ENCODE measurements around the gene C3orf62.

Gene C3orf62

GRCh38 chr3:49276475-49277382 is at the start of gene C3orf62:
Gene C3orf62 (minus strand): TSS chr3:49277232. CDS start chr3:49276872, 360 bp downstream.
- DNase-seq (ENCODE audit: low read depth, low spot score) = peak; percentile 75

GRCh38 chr3:49324768-49325167 is 47.7 kb upstream of the C3orf62 start:
- DNase-seq (ENCODE audit: low read depth, low spot score) = no peak

GRCh38 chr3:49316696-49317457 is 39.8 kb upstream of the C3orf62 start:
- no peak for DNase-seq (ENCODE audit: low read depth, low spot score)

- no peak for DNase-seq (ENCODE audit: low read depth, low spot score)
Observed at GRCh38 chr3:49313896-49314688, 37.1 kb upstream of the C3orf62 start.

- DNase-seq (ENCODE audit: low read depth, low spot score) = no peak
Observed at GRCh38 chr3:49311283-49311682, 34.3 kb upstream of the C3orf62 start.

- DNase-seq (ENCODE audit: low read depth, low spot score) = no peak
Observed at GRCh38 chr3:49310677-49311076, 33.6 kb upstream of the C3orf62 start.

GRCh38 chr3:49305608-49306007 is 28.6 kb upstream of the C3orf62 start:
- no peak for DNase-seq (ENCODE audit: low read depth, low spot score)

GRCh38 chr3:49302613-49303012 is 25.6 kb upstream of the C3orf62 start:
- no peak for DNase-seq (ENCODE audit: low read depth, low spot score)

- DNase-seq (ENCODE audit: low read depth, low spot score) = no peak
Observed at GRCh38 chr3:49300595-49300994, 23.6 kb upstream of the C3orf62 start.

- no peak for DNase-seq (ENCODE audit: low read depth, low spot score)
Observed at GRCh38 chr3:49298511-49298910, 21.5 kb upstream of the C3orf62 start.

- no peak for DNase-seq (ENCODE audit: low read depth, low spot score)
Observed at GRCh38 chr3:49296781-49297411, 19.9 kb upstream of the C3orf62 start.

- DNase-seq (ENCODE audit: low read depth, low spot score) = peak; percentile 26
Observed at GRCh38 chr3:49295489-49296058, 18.5 kb upstream of the C3orf62 start.

- DNase-seq (ENCODE audit: low read depth, low spot score) = no peak
Observed at GRCh38 chr3:49294343-49294742, 17.3 kb upstream of the C3orf62 start.

- DNase-seq (ENCODE audit: low read depth, low spot score) = no peak
Observed at GRCh38 chr3:49283997-49284396, 7.0 kb upstream of the C3orf62 start.

GRCh38 chr3:49279376-49279775 is 2.3 kb upstream of the C3orf62 start:
- no peak for DNase-seq (ENCODE audit: low read depth, low spot score)

GRCh38 chr3:49278548-49278947 is 1.5 kb upstream of the C3orf62 start:
- no peak for DNase-seq (ENCODE audit: low read depth, low spot score)

- no peak for DNase-seq (ENCODE audit: low read depth, low spot score)
Observed at GRCh38 chr3:49277383-49277775, 347 bp upstream of the C3orf62 start.

GRCh38 chr3:49273825-49274532 is 3.1 kb downstream of the C3orf62 start:
- no peak for DNase-seq (ENCODE audit: low read depth, low spot score)

GRCh38 chr3:49271047-49271446 is 6.0 kb downstream of the C3orf62 start:
- no peak for DNase-seq (ENCODE audit: low read depth, low spot score)

GRCh38 chr3:49270156-49270500 is 6.9 kb downstream of the C3orf62 start:
- no peak for DNase-seq (ENCODE audit: low read depth, low spot score)
